Activated T-helper 2 cell treated with anti-CD3 and anti-CD28 coated beads, Interferon-gamma antibody, Interleukin-2, Interleukin-4, amounts not matched to agents 10 μg/mL and 5 μg/mL and 100 μg/mL, durations not matched to agents 14 hours and 24 hours and 36 hours (primary cell): Measurements from ENCODE around the gene EFCAB6. TPM values are rescaled to one million over a fixed set of nuclear protein-coding genes. Genes with fewer than 3 reads are reported as not detected.

Experiments
- DNase-seq: peaks from one replicate; pipeline ENCODE4 v3.0.0; 2021; ENCODE audit warnings: low spot score
- H3K27ac Mint-ChIP-seq: one replicate; pipeline ENCODE4 v1.8.0; 2021; ENCODE audit warnings: mixed read lengths
- H3K27me3 Mint-ChIP-seq: one replicate; pipeline ENCODE4 v1.8.0; 2021; ENCODE audit warnings: low read depth, mixed read lengths
- H3K36me3 Mint-ChIP-seq: one replicate; pipeline ENCODE4 v1.8.0; 2021; ENCODE audit warnings: low read depth, mixed read lengths
- H3K4me1 Mint-ChIP-seq: one replicate; pipeline ENCODE4 v1.8.0; 2021; ENCODE audit warnings: low read depth, mixed read lengths
- H3K4me3 Mint-ChIP-seq: one replicate; pipeline ENCODE4 v1.8.0; 2021; ENCODE audit warnings: low read depth, mild to moderate bottlenecking, moderate library complexity, mixed read lengths
- H3K9me3 Mint-ChIP-seq: one replicate; pipeline ENCODE4 v1.8.0; 2021; ENCODE audit warnings: mixed read lengths
- intact Hi-C: fragments of 100-400 bp; cut with micrococcal nuclease; formaldehyde crosslinking; loops from one replicate; pipeline ENCODE4 v1.15.1; 2023
- total RNA-seq: library from RNA; stranded (reverse); gene quantifications from 2 replicates; pipeline ENCODE4 v1.2.3, GENCODE V29; 2022

EFCAB6 gene
- total RNA-seq, 1 donor from 2014 or later = 0.11 TPM

DNA sequence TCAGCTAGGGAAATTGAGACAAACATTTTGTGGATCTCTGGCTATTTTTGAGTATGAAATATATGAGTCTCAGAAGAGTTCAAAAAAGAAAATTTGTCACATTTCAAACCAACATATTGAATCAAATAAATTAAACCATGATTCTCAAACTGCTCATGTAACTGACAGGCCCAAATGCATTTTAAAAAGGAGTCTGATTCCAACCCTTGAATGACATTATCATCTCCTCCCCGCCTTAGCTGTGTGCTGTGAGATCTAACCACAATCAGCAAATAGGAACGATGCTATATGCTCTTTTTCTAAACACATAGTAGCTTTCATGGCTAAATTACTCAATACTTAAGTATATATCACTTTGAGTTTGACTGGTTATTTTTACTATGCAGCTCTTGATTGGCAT lies 57.1 kb downstream of the EFCAB6 start:
- H3K27me3 Mint-ChIP-seq = peaks cover 2% of the 10 kb centered on the region
- intact Hi-C loops = no loop called here
- no peaks in the 10 kb centered on the region for H3K9me3 Mint-ChIP-seq
- no peak overlapping the region for H3K4me3 Mint-ChIP-seq
- H3K27ac Mint-ChIP-seq = no peak overlapping the region
- no peak for DNase-seq
- no peaks in the 10 kb centered on the region for H3K4me1 Mint-ChIP-seq
- H3K36me3 Mint-ChIP-seq = no peaks in the 10 kb centered on the region

DNA sequence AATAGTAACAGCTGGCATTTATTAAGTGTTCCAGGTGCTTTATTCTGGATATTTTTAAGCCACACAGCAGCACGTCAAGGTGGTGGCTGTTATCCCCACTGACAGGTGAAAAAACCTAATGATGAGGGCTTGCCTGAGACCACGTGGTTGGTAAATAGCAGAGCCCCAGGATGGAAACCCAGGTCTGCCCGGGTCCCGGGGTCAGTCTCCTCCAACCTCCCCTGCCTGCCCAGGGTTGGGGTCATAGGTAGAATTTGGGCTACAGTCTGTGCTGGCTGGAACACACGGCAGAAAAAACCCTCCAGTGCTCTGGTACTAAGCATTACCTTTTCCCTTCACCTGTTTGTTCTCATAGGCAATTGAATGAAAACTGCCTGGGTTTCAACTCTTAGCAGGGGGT lies 57.9 kb downstream of the EFCAB6 start:
- no peak for DNase-seq
- H3K27ac Mint-ChIP-seq = no peak overlapping the region
- no peaks in the 10 kb centered on the region for H3K4me1 Mint-ChIP-seq
- peaks cover 2% of the 10 kb centered on the region for H3K27me3 Mint-ChIP-seq
- intact Hi-C loops = no loop called here
- H3K4me3 Mint-ChIP-seq = no peak overlapping the region
- no peaks in the 10 kb centered on the region for H3K9me3 Mint-ChIP-seq
- no peaks in the 10 kb centered on the region for H3K36me3 Mint-ChIP-seq

DNA sequence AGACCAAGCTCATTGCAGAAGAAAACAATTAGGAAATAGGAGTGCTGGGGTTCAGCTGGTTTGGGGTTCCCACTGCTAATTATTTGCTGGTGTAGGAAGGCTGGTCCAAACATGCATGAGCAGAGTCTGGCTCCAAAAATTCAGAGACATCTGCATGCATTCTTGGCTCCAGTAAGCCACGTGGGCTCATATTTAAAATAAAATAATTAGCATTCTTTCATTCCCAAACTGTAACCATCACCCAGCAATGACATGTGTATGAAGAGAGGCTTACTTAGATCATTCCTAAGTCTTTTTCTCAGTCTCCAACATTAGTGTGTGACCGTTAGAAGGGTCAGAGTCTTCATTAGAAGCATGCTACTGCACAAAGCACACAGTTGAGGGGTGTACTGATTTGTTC lies 58.4 kb downstream of the EFCAB6 start:
- no peaks in the 10 kb centered on the region for H3K36me3 Mint-ChIP-seq
- intact Hi-C loops = no loop called here
- H3K27ac Mint-ChIP-seq = no peak overlapping the region

DNA sequence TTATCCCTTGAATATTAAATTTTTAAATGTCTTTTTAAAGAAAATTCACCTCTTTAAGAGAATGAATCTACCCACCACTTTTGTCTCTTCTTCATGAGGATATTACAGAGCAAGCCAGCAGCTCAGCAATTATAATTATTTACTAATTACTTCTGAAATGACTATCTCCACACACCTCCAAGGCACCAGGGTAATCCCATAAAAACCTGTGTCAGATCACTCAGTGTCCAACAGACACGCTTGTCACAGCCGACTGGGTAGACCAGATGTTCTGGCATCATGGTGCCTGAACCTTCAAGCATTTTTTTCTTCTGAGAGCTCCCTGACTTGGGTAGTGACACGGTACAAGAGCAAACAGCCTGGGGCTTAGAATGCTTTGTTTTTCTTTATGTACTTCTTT lies 61.4 kb downstream of the EFCAB6 start:
- no peaks in the 10 kb centered on the region for H3K9me3 Mint-ChIP-seq
- no peak overlapping the region for H3K4me3 Mint-ChIP-seq
- intact Hi-C loops = no loop called here
- no peak overlapping the region for H3K27ac Mint-ChIP-seq
- H3K36me3 Mint-ChIP-seq = no peaks in the 10 kb centered on the region
- no peaks in the 10 kb centered on the region for H3K4me1 Mint-ChIP-seq
- peaks cover 2% of the 10 kb centered on the region for H3K27me3 Mint-ChIP-seq
- DNase-seq = no peak

More for the DNA sequence above, 58.4 kb downstream of the EFCAB6 start:
- H3K4me1 Mint-ChIP-seq = no peaks in the 10 kb centered on the region
- DNase-seq = no peak
- H3K27me3 Mint-ChIP-seq = peaks cover 2% of the 10 kb centered on the region
- no peak overlapping the region for H3K4me3 Mint-ChIP-seq
- no peaks in the 10 kb centered on the region for H3K9me3 Mint-ChIP-seq

DNA sequence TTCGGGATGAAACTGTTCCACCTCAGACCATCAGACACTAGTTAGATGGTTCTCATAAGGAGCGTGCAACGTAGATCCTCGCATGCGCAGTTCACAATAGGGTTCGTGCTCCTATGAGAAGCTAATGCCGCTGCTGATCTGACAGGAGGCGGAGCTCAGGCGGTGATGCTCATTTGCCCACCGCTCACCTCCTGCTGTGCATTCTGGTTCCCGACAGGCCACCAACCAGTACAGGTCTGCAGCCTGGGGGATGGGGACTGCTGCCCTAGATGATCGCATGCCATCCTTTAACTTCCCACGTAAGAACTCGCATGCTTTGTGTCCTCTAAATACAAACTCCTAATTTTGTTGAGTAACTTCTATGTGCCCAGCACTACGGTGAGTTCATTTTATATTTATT lies 62.6 kb downstream of the EFCAB6 start:
- peaks cover 2% of the 10 kb centered on the region for H3K27me3 Mint-ChIP-seq
- H3K9me3 Mint-ChIP-seq = no peaks in the 10 kb centered on the region
- no peak for DNase-seq
- no peak overlapping the region for H3K4me3 Mint-ChIP-seq
- H3K4me1 Mint-ChIP-seq = no peaks in the 10 kb centered on the region
- H3K36me3 Mint-ChIP-seq = no peaks in the 10 kb centered on the region
- H3K27ac Mint-ChIP-seq = no peak overlapping the region
- intact Hi-C loops = no loop called here

DNA sequence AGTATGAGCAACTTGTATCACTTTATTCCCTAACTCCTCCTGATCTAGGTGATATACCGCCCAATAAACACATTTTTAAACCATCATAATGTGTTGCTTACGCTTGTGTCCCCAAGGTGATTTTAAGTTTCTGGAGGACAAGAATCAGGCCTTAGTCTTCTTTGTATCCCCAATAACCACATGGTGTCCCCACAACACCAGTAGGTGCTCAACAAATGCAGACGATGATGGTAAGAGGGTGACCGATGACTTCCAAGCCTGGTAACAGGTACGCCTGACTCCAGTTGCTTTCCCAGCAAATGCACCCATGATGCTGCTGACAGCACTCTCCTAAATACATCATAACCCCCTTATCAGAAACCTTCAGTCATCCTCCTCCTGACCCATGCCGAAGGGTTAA lies 64.2 kb downstream of the EFCAB6 start:
- Mint-ChIP-seq H3K4me1 (no peaks in the 10 kb centered on the region), H3K27ac (no peak overlapping the region), H3K4me3 (no peak overlapping the region)

DNA sequence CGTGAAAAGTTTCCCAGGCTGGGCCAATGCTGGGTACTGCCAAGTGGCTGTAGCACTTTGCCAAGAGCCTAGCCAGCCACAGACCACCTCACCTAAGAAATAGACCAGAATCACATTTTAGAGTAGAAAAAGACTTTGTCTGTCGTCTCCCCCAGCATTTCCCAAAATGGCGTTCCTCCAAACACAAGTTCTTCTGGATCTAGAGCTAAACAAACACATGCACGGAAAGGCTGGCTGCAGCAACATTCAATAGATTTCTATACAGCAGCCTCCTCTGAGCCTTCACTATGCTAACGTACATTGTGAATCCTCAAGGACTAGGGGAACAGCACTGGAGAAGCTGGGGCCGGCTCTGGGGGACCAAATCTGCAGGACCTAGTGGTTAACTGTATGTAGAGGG lies 65.0 kb downstream of the EFCAB6 start:
- no peak for DNase-seq
- H3K36me3 Mint-ChIP-seq = no peaks in the 10 kb centered on the region
- H3K4me1 Mint-ChIP-seq = no peaks in the 10 kb centered on the region
- intact Hi-C loops = no loop called here
- H3K27ac Mint-ChIP-seq = no peak overlapping the region
- H3K4me3 Mint-ChIP-seq = no peak overlapping the region
- H3K9me3 Mint-ChIP-seq = no peaks in the 10 kb centered on the region
- H3K27me3 Mint-ChIP-seq = no peaks in the 10 kb centered on the region

More for the DNA sequence above, 64.2 kb downstream of the EFCAB6 start:
- H3K9me3 Mint-ChIP-seq = no peaks in the 10 kb centered on the region
- intact Hi-C loops = no loop called here
- no peaks in the 10 kb centered on the region for H3K36me3 Mint-ChIP-seq
- no peaks in the 10 kb centered on the region for H3K27me3 Mint-ChIP-seq
- no peak for DNase-seq

DNA sequence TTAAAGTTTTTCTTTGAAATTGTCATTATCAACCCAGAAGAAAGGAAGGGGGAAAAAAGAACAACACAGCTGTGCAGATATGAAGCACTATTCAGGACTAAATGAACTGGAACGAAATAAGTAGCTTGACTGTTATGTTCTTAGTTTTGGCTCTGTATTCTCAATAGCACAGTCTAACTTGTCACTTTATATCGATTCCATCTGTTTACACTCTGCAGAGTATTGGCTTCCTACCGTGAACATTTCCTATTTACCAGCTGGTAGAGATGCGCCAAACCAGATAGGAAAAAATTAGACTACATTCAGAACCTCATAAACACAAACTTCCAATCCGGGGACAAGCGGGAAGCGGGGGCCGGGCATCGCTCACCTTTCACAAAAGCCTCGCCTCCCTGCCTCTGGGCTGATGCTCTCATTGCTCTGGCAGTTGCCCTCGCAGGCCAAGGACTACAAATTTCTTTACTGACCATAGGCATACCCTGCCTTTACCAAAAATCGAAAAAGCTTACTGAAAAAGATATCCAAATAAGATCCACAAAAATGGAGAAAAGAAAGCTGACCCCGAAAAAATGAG lies 66.2 kb downstream of the EFCAB6 start:
- no peaks in the 10 kb centered on the region for H3K4me1 Mint-ChIP-seq
- H3K27ac Mint-ChIP-seq = no peak overlapping the region
- no peak overlapping the region for H3K4me3 Mint-ChIP-seq
- intact Hi-C loops = no loop called here
- DNase-seq = no peak
- no peaks in the 10 kb centered on the region for H3K9me3 Mint-ChIP-seq
- no peaks in the 10 kb centered on the region for H3K36me3 Mint-ChIP-seq
- H3K27me3 Mint-ChIP-seq = no peaks in the 10 kb centered on the region

DNA sequence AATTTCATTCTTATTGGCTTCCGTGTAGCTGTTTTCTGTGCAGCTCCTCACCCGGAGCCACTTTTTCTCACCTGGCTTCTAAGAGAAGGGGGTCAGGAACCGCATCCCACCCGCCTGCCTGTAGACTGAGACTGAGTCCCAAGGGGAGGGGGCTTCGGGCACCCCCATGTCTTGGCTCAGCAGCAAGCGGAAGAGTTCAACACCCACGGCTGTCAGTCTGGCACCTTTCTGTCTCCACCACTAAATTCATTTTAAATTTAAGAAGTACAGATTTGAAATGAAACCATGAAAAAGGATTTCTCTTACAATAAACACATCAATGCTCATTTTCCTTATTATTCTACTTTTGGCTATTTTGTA lies 66.7 kb downstream of the EFCAB6 start:
- Mint-ChIP-seq H3K36me3 (no peaks in the 10 kb centered on the region), H3K4me3 (no peak overlapping the region), H3K4me1 (no peaks in the 10 kb centered on the region), H3K27me3 (no peaks in the 10 kb centered on the region), H3K9me3 (no peaks in the 10 kb centered on the region), H3K27ac (no peak overlapping the region)
- DNase-seq = no peak
- intact Hi-C loops = no loop called here

DNA sequence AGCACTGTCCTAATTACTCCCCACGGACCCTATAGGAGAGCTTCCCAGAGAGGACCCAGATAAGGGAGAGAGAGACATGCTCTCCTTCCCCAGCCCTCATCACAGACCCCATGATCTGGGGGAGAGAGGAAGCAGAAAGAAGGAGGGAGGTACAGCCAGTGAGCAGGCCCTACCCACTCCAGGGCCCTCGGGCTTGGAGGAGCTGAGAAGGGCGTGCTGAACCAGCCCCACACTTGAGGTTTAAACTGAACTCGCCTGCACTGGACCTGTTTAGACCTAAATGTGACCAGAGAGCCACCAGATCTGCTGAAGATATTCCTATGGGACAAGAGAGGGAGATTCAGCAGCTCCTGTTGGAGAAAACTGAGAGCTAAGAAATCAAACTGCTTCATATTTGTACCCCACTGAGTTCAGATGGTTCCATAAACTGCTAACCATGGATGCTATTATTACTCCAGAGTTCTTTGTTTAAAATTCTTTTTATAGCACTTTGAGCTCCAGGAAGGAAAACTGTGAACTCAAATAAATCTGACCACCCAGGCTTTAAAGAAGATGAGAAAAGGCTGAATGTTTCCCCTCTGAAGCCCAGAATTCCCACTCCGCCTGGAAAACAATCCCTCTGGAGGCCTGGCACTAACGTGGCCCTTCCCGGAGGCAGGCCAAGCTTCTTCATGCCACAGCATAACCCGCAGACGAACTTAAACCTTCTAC lies 67.2 kb downstream of the EFCAB6 start:
- no peaks in the 10 kb centered on the region for H3K4me1 Mint-ChIP-seq
- no peak overlapping the region for H3K27ac Mint-ChIP-seq
- intact Hi-C loops = no loop called here
- H3K27me3 Mint-ChIP-seq = no peaks in the 10 kb centered on the region
- H3K4me3 Mint-ChIP-seq = no peak overlapping the region
- H3K36me3 Mint-ChIP-seq = no peaks in the 10 kb centered on the region
- H3K9me3 Mint-ChIP-seq = no peaks in the 10 kb centered on the region
- DNase-seq = no peak

DNA sequence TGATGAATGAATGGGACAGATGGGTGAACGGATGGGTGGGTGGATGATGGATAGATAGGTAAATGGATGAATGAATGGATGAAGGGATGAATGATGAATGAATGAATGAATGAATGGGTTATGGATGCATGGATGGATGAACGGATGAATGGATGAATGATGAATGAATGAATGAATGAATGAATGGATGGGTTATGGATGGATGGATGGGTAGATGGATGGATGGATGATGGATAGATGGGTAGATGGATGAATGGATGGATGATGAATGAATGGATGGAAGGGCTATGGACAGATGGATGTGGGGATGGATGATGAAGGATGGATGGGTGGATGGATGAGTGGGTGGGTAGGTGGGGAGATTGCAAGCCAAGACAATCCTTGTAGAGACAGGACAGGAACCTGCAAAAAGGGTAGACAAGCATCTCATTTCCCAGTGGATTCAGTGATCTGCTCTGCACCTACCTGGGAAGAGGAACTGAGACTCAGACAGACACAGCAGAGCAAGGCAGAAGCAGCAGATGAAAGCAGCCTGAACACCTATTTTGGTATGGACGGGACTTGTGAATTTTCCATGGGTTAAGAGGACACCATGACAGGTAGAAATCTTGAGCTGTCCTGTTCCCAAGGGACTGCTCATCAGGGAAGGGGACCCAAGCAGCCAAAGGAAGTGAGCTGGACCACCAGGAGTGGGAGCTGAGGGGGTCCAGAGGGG lies 68.0 kb downstream of the EFCAB6 start:
- H3K27me3 Mint-ChIP-seq = no peaks in the 10 kb centered on the region
- no peak for DNase-seq
- no peaks in the 10 kb centered on the region for H3K4me1 Mint-ChIP-seq
- no peaks in the 10 kb centered on the region for H3K36me3 Mint-ChIP-seq
- no peaks in the 10 kb centered on the region for H3K9me3 Mint-ChIP-seq
- H3K4me3 Mint-ChIP-seq = no peak overlapping the region
- intact Hi-C loops = no loop called here
- no peak overlapping the region for H3K27ac Mint-ChIP-seq

DNA sequence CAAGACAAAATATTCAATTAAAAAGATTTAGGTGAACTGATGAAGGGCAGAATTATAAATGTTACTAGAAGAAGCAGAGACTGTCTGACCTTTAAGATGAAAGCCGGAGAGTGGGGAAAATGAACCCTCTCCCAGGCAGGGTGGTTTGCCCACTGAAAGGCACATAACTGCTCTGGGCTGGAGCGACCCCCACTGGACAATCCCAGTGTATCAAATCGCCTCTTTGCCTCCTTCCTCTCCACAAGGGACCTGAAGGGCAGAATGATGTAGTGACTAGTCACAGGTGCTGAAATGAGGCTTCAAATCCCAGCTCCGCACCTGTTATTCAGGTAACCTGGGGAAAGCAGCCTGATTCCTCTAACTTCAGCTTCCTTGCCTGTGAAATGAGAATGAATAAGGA lies 69.0 kb downstream of the EFCAB6 start:
- intact Hi-C loops = no loop called here
- DNase-seq = no peak
- no peaks in the 10 kb centered on the region for H3K27me3 Mint-ChIP-seq

DNA sequence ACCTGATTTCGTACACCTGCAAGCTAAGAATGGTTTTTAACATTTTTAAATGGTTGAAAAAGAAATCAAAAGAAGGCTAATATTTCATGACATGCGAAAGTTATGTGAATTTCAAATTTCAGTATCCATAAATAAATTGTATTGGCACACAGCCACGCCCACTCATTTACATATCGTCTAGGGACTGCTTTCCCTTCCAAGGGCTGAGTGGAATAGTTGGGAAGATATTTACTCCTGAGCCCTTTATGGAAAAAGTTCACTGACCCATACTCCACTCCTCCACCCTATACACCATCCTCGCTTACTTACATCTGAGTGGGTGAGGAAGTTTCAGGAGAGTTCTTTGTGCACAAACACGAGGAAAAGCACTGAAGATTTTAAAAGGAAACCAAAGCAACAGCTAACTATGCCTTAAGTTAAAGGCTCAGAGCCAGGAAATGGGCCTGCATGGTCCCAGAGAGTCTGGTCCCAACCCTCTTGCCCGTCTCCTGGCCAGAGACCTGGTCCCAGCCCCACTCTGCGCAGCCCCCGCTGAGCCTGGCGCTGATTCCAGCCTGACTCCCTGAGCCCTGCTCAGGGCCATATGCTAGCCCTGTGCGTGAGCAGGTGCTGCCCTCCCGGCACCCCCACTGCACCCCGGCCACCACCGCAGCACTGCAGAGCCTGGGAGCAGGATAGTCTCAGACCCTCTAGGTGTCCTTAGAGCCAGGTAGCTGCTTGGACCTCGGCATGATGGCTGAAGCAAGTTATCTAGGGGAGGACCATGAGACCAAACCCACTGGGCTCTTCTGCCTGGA lies 69.8 kb downstream of the EFCAB6 start:
- Mint-ChIP-seq H3K36me3 (no peaks in the 10 kb centered on the region), H3K4me3 (no peak overlapping the region), H3K9me3 (no peaks in the 10 kb centered on the region), H3K4me1 (no peaks in the 10 kb centered on the region), H3K27me3 (no peaks in the 10 kb centered on the region), H3K27ac (no peak overlapping the region)
- intact Hi-C loops = no loop called here
- DNase-seq = no peak

More for the DNA sequence above, 69.0 kb downstream of the EFCAB6 start:
- no peak overlapping the region for H3K27ac Mint-ChIP-seq
- no peak overlapping the region for H3K4me3 Mint-ChIP-seq
- no peaks in the 10 kb centered on the region for H3K9me3 Mint-ChIP-seq
- H3K36me3 Mint-ChIP-seq = no peaks in the 10 kb centered on the region
- H3K4me1 Mint-ChIP-seq = no peaks in the 10 kb centered on the region
